Adrenal gland (tissue), 5 donors: Measurements from ENCODE around the gene NRP2.

Source experiments
- POLR2A ChIP-seq, 2 donors: fragments of 450-650 bp; IDR thresholded peaks; one replicate each; pipeline ENCODE4 v1.6.1; 2017; ENCODE audit warnings: antibody characterized with exemption in 2 of 2, mild to moderate bottlenecking in 2 of 2, moderate library complexity in 1 of 2
- TF ChIP-seq, protein P1 (sequence below), 6 experiments: fragments of 450-650 bp in 4 of 6; fragments of 200-600 bp in 2 of 6; sonication (generic) in 1 of 6; IDR thresholded peaks; 1 replicate in 5 of 6; 2 replicates in 1 of 6; pipeline versions ENCODE4 v1.5.1 to v1.8.0; 2016 to 2021; ENCODE audit warnings: antibody characterized with exemption in 6 of 6, mild to moderate bottlenecking in 2 of 6, moderate library complexity in 1 of 6
- donor health status: DM: no; HTN: no; CAD: no.

DNA sequence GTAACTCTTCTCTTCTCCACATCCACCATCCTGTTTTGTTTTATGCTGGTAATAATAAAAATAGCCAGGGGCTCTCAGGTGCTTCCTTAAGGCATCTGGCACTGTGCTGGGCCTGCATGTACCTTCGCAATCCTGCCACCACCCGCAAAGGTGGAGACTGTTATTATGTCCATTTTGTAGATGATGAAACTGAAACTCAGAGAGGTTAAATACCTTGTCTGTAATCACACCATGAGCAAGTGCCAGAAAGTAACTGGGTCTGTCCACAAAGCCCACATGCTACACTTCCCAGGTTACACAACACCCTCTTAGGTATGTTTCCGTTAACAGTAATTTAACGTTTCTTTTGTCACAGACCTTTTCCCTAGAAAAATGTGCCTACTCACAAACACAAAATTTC is 27.0 kb downstream of the NRP2 start:
- TF ChIP-seq, protein P1, sequence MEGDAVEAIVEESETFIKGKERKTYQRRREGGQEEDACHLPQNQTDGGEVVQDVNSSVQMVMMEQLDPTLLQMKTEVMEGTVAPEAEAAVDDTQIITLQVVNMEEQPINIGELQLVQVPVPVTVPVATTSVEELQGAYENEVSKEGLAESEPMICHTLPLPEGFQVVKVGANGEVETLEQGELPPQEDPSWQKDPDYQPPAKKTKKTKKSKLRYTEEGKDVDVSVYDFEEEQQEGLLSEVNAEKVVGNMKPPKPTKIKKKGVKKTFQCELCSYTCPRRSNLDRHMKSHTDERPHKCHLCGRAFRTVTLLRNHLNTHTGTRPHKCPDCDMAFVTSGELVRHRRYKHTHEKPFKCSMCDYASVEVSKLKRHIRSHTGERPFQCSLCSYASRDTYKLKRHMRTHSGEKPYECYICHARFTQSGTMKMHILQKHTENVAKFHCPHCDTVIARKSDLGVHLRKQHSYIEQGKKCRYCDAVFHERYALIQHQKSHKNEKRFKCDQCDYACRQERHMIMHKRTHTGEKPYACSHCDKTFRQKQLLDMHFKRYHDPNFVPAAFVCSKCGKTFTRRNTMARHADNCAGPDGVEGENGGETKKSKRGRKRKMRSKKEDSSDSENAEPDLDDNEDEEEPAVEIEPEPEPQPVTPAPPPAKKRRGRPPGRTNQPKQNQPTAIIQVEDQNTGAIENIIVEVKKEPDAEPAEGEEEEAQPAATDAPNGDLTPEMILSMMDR (IDR thresholded peaks at IDR 0.05), result no peak
- no peak for TF ChIP-seq POLR2A (IDR thresholded peaks at IDR 0.05)
